ENCODE measurements around the gene PTX4. TPM values are rescaled to one million over a fixed set of nuclear protein-coding genes. Genes with fewer than 3 reads are reported as not detected.

The PTX4 gene
- total RNA-seq, 1 experiment from 2014 or later = not detected

- no peak overlapping the region for H3K27ac Mint-ChIP-seq
- no peaks in the 10 kb centered on the region for H3K9me3 Mint-ChIP-seq
- H2AK5ac ChIP-seq (ENCODE audit: insufficient read length, low read length) = no peak overlapping the region
Observed at GRCh38 chr16:1495889-1496262, 7.1 kb upstream of the PTX4 start.

More at GRCh38 chr16:1495889-1496262, 7.1 kb upstream of the PTX4 start:
- Mint-ChIP-seq H3K4me3 (peak overlapping the region in 1 of 2 experiments; percentile 30; a peak in 2 of 5 replicates), H3K36me3 (ENCODE audit: insufficient read depth in 1 of 3, low read depth in 3 of 3) (peaks cover 7 to 40% (median 38%) of the 10 kb centered on the region in 3 experiments; a peak in 6 of 7 replicates), H3K27me3 (ENCODE audit: low read depth) (no peaks in the 10 kb centered on the region; the same call in none of the 2 replicates), H3K4me1 (peaks cover 4 to 12% of the 10 kb centered on the region in 2 experiments)
- Histone ChIP-seq H4K91ac (ENCODE audit: insufficient read length, low read depth, low read length) (no peak overlapping the region), H4K20me1 (ENCODE audit: control insufficient read depth, insufficient read depth, insufficient read length) (no peaks in the 10 kb centered on the region), H3K4me1 (ENCODE audit: insufficient read depth, low read length) (no peaks in the 10 kb centered on the region; the same call in 1 of the 2 replicates), H3K56ac (ENCODE audit: insufficient read length, low read depth, low read length) (no peak overlapping the region), H3K9ac (ENCODE audit: extremely low read depth, insufficient read length, low read length) (no peak overlapping the region), H3K23ac (ENCODE audit: insufficient read length, low read depth, low read length) (no peak overlapping the region), H3K23me2 (ENCODE audit: insufficient read length, low read depth, low read length, poor library complexity, severe bottlenecking) (peaks cover 3% of the 10 kb centered on the region), H4K5ac (ENCODE audit: insufficient read length, low read depth, low read length) (no peak overlapping the region), H2BK20ac (ENCODE audit: low read depth, low read length, poor library complexity, severe bottlenecking) (no peak overlapping the region), H2BK12ac (ENCODE audit: insufficient read length, low read depth, low read length) (no peak overlapping the region), H3K79me2 (ENCODE audit: insufficient read depth, low read length) (no peaks in the 10 kb centered on the region; the same call in 1 of the 2 replicates), H3T11ph (ENCODE audit: low read length) (no peak overlapping the region), H3K18ac (ENCODE audit: insufficient read length, low read depth, low read length) (no peak overlapping the region), H2BK15ac (ENCODE audit: low read depth, low read length) (no peak overlapping the region), H3K27ac (ENCODE audit: insufficient read length, low read depth, low read length) (no peak overlapping the region), H3K27me3 (ENCODE audit: insufficient read depth, low read length) (no peaks in the 10 kb centered on the region), H3K4ac (ENCODE audit: low read depth, low read length) (no peak overlapping the region), H3K79me1 (ENCODE audit: insufficient read depth, low read depth, low read length, poor library complexity, severe bottlenecking) (no peaks in the 10 kb centered on the region), H2BK120ac (ENCODE audit: low read depth, low read length, poor library complexity, severe bottlenecking) (no peak overlapping the region), H4K8ac (replicated peaks; ENCODE audit: insufficient read length, low read depth, low read length) (no peak overlapping the region), H2AFZ (ENCODE audit: low read length) (no peak overlapping the region), H3K9me3 (ENCODE audit: control insufficient read depth, low read depth, low read length) (no peaks in the 10 kb centered on the region), H3K14ac (ENCODE audit: insufficient read depth, low read length) (no peak overlapping the region), H3K4me2 (ENCODE audit: insufficient read depth, insufficient read length, low read length) (no peak overlapping the region), H2BK5ac (ENCODE audit: insufficient read length, low read length) (no peak overlapping the region)
- TF ChIP-seq CTCF (conservative IDR thresholded peaks at IDR 0.05) = no peak
- whole genome bisulfite sequencing (ENCODE audit: extremely low coverage, insufficient read length, low lambda C conversion rate) = no CpG with 5 or more reads among the region's 25 CpGs
- DNase-seq = no peak

Measured in H9 (cell line).